Upper lobe of right lung (tissue), 1 donor: ENCODE results near the gene GPLD1. TPM values are rescaled to one million over a fixed set of nuclear protein-coding genes. Genes with fewer than 3 reads are reported as not detected.
"Not testable (repeated sequence)": the region's sequence is repeated elsewhere in the genome, so short reads cannot be mapped to it uniquely, and the experiment has no call there.

Experiments used
- ATAC-seq: fragments of 200-7000 bp; cut with Tn5 transposase; one replicate; pipeline ENCODE4 v1.9.1; 2020; ENCODE audit warnings: mild to moderate bottlenecking, moderate library complexity
- DNase-seq: peaks from one replicate; pipeline ENCODE4 v3.0.0-alpha.2; 2020
- H3K27ac ChIP-seq: fragments of 200-600 bp; one replicate; pipeline ENCODE4 v1.8.0; 2022
- H3K27me3 ChIP-seq: fragments of 200-600 bp; one replicate; pipeline ENCODE4 v1.8.0; 2022; ENCODE audit warnings: mild to moderate bottlenecking
- H3K36me3 ChIP-seq: fragments of 200-600 bp; one replicate; pipeline ENCODE4 v1.8.0; 2022
- H3K4me1 ChIP-seq: fragments of 200-600 bp; one replicate; pipeline ENCODE4 v1.8.0; 2022
- H3K4me3 ChIP-seq: fragments of 200-600 bp; one replicate; pipeline ENCODE4 v1.8.0; 2022; ENCODE audit warnings: mild to moderate bottlenecking
- H3K9me3 ChIP-seq: fragments of 200-600 bp; one replicate; pipeline ENCODE4 v1.8.0; 2022
- CTCF ChIP-seq: fragments of 200-600 bp; IDR thresholded peaks from one replicate; pipeline ENCODE4 v1.8.0; 2022; ENCODE audit warnings: antibody characterized with exemption
- intact Hi-C: fragments of 100-400 bp; cut with DNase I; formaldehyde crosslinking; loops from one replicate; pipeline ENCODE4 v1.11.0; 2022
- total RNA-seq: library from RNA; stranded (reverse); fragmentation: NEBNext Ultra II Directional; extraction: Animal tissue kit (Norgen Biotek cat#: 25700); gene quantifications from one replicate; pipeline ENCODE4 v1.2.1, GENCODE V29; 2021
- donor health status: DM: no; HTN: yes; CAD: no; lungs with severe emphysema.

The GPLD1 gene
- total RNA-seq, 1 donor from 2014 or later: 3.1 TPM

- no peak for ATAC-seq
- Histone ChIP-seq H3K36me3 (no peaks in the 10 kb centered on the region), H3K9me3 (no peaks in the 10 kb centered on the region), H3K27me3 (peaks cover 2% of the 10 kb centered on the region), H3K4me3 (no peak overlapping the region), H3K27ac (no peak overlapping the region), H3K4me1 (no peaks in the 10 kb centered on the region)
- intact Hi-C loops: no loop called here
- no peak for TF ChIP-seq CTCF
- no peak for DNase-seq
These were observed 98.2 kb downstream of the GPLD1 start for GRCh38 chr6:24391208-24391607.

GRCh38 chr6:24387818-24388217, 101.6 kb downstream of the GPLD1 start:
- no peak for ATAC-seq
- H3K36me3 ChIP-seq: no peaks in the 10 kb centered on the region
- intact Hi-C loops: no loop called here
- no peak overlapping the region for H3K4me3 ChIP-seq
- H3K4me1 ChIP-seq: no peaks in the 10 kb centered on the region
- no peaks in the 10 kb centered on the region for H3K9me3 ChIP-seq
- TF ChIP-seq CTCF: no peak
- no peak for DNase-seq
- H3K27ac ChIP-seq: no peak overlapping the region
- no peaks in the 10 kb centered on the region for H3K27me3 ChIP-seq

GRCh38 chr6:24385536-24386269, 103.7 kb downstream of the GPLD1 start:
- no peak overlapping the region for H3K4me3 ChIP-seq
- no peaks in the 10 kb centered on the region for H3K4me1 ChIP-seq
- no peaks in the 10 kb centered on the region for H3K36me3 ChIP-seq
- no peak overlapping the region for H3K27ac ChIP-seq
- TF ChIP-seq CTCF: no peak
- H3K9me3 ChIP-seq: no peaks in the 10 kb centered on the region
- ATAC-seq (no peak), DNase-seq (no peak)
- no peaks in the 10 kb centered on the region for H3K27me3 ChIP-seq
- intact Hi-C loops: no loop called here

- H3K27ac ChIP-seq, intact Hi-C loops, DNase-seq, ATAC-seq, H3K9me3 ChIP-seq, H3K4me1 ChIP-seq, H3K4me3 ChIP-seq, H3K36me3 ChIP-seq, H3K27me3 ChIP-seq: not testable (repeated sequence)
These were observed 104.8 kb downstream of the GPLD1 start for GRCh38 chr6:24384369-24385130.

GRCh38 chr6:24382891-24383494, 106.4 kb downstream of the GPLD1 start:
- DNase-seq, H3K4me1 ChIP-seq, H3K27ac ChIP-seq, H3K27me3 ChIP-seq, intact Hi-C loops, ATAC-seq, H3K4me3 ChIP-seq, H3K36me3 ChIP-seq, H3K9me3 ChIP-seq: not testable (repeated sequence)

- TF ChIP-seq CTCF: no peak
- DNase-seq: no peak
- H3K27ac ChIP-seq: no peak overlapping the region
These were observed 107.2 kb downstream of the GPLD1 start for GRCh38 chr6:24382220-24382540.

More at GRCh38 chr6:24382220-24382540, 107.2 kb downstream of the GPLD1 start:
- H3K9me3 ChIP-seq: no peaks in the 10 kb centered on the region
- intact Hi-C loops: no loop called here
- H3K4me3 ChIP-seq: no peak overlapping the region
- no peaks in the 10 kb centered on the region for H3K36me3 ChIP-seq
- H3K4me1 ChIP-seq: no peaks in the 10 kb centered on the region
- no peak for ATAC-seq
- no peaks in the 10 kb centered on the region for H3K27me3 ChIP-seq
